Right lobe of liver (tissue), 4 donors: ENCODE data around the gene SMG1.

Experiments used
- POLR2A ChIP-seq: fragments of 450-650 bp; IDR thresholded peaks from one replicate; pipeline ENCODE4 v1.6.1; 2017; ENCODE audit warnings: antibody characterized with exemption, mild to moderate bottlenecking
- TF ChIP-seq, protein P1 (sequence below), 4 donors: fragments of 200-600 bp in 3 of 4; fragments of 450-650 bp in 1 of 4; IDR thresholded peaks; one replicate each; pipeline versions ENCODE4 v1.5.1 to v1.8.0; 2016 to 2022; ENCODE audit warnings: antibody characterized with exemption in 4 of 4, mild to moderate bottlenecking in 2 of 4
- donor health status: DM: no; HTN: no; CAD: no.
- donor health status: DM: no; HTN: no; CAD: no.
- donor health status: DM: no; HTN: yes; CAD: no.

DNA sequence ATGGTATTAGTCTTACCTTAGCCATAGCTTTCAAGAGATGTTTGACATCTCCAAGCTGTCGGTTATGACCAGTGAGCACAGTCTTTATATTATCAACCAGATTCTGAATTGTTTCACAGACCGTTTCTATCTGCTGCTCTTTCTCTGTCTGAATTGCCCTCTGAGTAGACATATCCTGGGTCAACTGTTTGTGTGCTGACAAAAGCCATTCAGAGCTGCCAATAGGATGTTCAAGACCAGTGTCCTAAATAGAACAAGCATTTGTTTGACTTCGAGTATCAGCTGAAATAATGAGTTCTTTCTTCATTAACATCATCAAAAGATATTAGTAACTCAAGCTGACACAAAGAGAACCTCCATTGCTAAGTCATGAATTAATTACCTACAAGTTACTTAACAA lies 109.9 kb downstream of the SMG1 start:
- TF ChIP-seq, protein P1, sequence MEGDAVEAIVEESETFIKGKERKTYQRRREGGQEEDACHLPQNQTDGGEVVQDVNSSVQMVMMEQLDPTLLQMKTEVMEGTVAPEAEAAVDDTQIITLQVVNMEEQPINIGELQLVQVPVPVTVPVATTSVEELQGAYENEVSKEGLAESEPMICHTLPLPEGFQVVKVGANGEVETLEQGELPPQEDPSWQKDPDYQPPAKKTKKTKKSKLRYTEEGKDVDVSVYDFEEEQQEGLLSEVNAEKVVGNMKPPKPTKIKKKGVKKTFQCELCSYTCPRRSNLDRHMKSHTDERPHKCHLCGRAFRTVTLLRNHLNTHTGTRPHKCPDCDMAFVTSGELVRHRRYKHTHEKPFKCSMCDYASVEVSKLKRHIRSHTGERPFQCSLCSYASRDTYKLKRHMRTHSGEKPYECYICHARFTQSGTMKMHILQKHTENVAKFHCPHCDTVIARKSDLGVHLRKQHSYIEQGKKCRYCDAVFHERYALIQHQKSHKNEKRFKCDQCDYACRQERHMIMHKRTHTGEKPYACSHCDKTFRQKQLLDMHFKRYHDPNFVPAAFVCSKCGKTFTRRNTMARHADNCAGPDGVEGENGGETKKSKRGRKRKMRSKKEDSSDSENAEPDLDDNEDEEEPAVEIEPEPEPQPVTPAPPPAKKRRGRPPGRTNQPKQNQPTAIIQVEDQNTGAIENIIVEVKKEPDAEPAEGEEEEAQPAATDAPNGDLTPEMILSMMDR (IDR thresholded peaks at IDR 0.05) = no peak
- TF ChIP-seq POLR2A = no peak
